ENCODE data around the gene PURA. TPM values are rescaled to one million over a fixed set of nuclear protein-coding genes. Genes with fewer than 3 reads are reported as not detected.

The PURA gene
- total and polyA plus RNA-seq, 8 donors: 3.3 to 30.8 (median 20.2) TPM

- intact Hi-C loops (cut with DNase I; ENCODE audit: low total_unique reads): no loop called here
- WGBS, 5 donors: 67 to 73% (median 70%) methylated on average over 1 of the region's 1 CpG
- TF ChIP-seq POLR2A (IDR thresholded peaks at IDR 0.05): no peak
- Histone ChIP-seq H3K27ac (no peak overlapping the region), H3K36me3 (no peaks in the 10 kb centered on the region), H3K27me3 (no peaks in the 10 kb centered on the region), H3K9me3 (peaks cover 3 to 16% (median 13%) of the 10 kb centered on the region in 4 donors), H3K4me1 (no peaks in the 10 kb centered on the region), H3K4me3 (no peak overlapping the region)
- no peak for DNase-seq
Measured at GRCh38 chr5:140093866-140094265, 20.0 kb upstream of the PURA start.

DNA sequence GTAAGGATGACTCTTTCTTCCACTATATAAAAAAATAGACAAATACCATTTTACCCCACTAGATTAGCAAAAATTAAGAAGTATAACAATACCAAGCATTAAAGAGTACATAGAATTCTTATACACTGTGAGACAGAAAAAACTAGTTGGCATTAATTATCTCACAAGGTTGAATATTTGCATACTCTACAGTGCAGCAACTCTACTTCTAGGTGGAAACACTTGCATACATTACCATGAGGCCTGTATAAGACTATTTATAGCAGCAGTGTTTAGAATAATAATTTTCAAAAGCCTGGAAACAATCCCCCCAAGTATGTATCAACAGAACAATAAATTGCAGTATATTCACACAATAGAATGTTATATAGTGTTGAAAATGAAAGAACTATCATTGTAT lies 19.0 kb upstream of the PURA start:
- no peak for DNase-seq
- TF ChIP-seq, protein P1, sequence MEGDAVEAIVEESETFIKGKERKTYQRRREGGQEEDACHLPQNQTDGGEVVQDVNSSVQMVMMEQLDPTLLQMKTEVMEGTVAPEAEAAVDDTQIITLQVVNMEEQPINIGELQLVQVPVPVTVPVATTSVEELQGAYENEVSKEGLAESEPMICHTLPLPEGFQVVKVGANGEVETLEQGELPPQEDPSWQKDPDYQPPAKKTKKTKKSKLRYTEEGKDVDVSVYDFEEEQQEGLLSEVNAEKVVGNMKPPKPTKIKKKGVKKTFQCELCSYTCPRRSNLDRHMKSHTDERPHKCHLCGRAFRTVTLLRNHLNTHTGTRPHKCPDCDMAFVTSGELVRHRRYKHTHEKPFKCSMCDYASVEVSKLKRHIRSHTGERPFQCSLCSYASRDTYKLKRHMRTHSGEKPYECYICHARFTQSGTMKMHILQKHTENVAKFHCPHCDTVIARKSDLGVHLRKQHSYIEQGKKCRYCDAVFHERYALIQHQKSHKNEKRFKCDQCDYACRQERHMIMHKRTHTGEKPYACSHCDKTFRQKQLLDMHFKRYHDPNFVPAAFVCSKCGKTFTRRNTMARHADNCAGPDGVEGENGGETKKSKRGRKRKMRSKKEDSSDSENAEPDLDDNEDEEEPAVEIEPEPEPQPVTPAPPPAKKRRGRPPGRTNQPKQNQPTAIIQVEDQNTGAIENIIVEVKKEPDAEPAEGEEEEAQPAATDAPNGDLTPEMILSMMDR (IDR thresholded peaks at IDR 0.05): no peak
- no peak for TF ChIP-seq EP300 (IDR thresholded peaks at IDR 0.05)
- TF ChIP-seq POLR2A (IDR thresholded peaks at IDR 0.05): no peak
- no peak for TF ChIP-seq POLR2AphosphoS5 (IDR thresholded peaks at IDR 0.05)
- no peaks in the 10 kb centered on the region for H3K27me3 ChIP-seq
- H3K4me1 ChIP-seq: no peaks in the 10 kb centered on the region
- no peak overlapping the region for H3K27ac ChIP-seq
- H3K9me3 ChIP-seq: peaks cover 3 to 10% (median 9%) of the 10 kb centered on the region in 4 donors
- H3K36me3 ChIP-seq: no peaks in the 10 kb centered on the region
- H3K4me3 ChIP-seq: no peak overlapping the region
- intact Hi-C loops (cut with DNase I; ENCODE audit: low total_unique reads): no loop called here

GRCh38 chr5:140101179-140101578 lies 12.7 kb upstream of the PURA start:
- Histone ChIP-seq H3K36me3 (no peaks in the 10 kb centered on the region), H3K4me1 (peaks cover 0 to 4% (median 2%) of the 10 kb centered on the region in 4 donors), H3K9me3 (no peaks in the 10 kb centered on the region), H3K27ac (no peak overlapping the region), H3K27me3 (no peaks in the 10 kb centered on the region), H3K4me3 (no peak overlapping the region)
- intact Hi-C loops (cut with DNase I; ENCODE audit: low total_unique reads): no loop called here
- DNase-seq: no peak
- TF ChIP-seq, protein P1 (IDR thresholded peaks at IDR 0.05): no peak
- no peak for TF ChIP-seq EP300 (IDR thresholded peaks at IDR 0.05)
- no peak for TF ChIP-seq POLR2A (IDR thresholded peaks at IDR 0.05)
- WGBS, 5 donors: 84 to 92% (median 92%) methylated on average over 1 of the region's 1 CpG

GRCh38 chr5:140103154-140103553 lies 10.8 kb upstream of the PURA start:
- TF ChIP-seq, protein P1 (IDR thresholded peaks at IDR 0.05): no peak
- WGBS, 5 donors: 64 to 86% (median 71%) methylated on average over 1 of the region's 1 CpG
- Histone ChIP-seq H3K27me3 (no peaks in the 10 kb centered on the region), H3K36me3 (no peaks in the 10 kb centered on the region), H3K9me3 (no peaks in the 10 kb centered on the region), H3K4me3 (no peak overlapping the region), H3K27ac (no peak overlapping the region), H3K4me1 (peaks cover 7 to 14% (median 13%) of the 10 kb centered on the region in 4 donors)
- no peak for DNase-seq
- intact Hi-C loops (cut with DNase I; ENCODE audit: low total_unique reads): no loop called here

GRCh38 chr5:140104100-140104499 lies 9.8 kb upstream of the PURA start:
- DNase-seq: no peak
- intact Hi-C loops (cut with DNase I; ENCODE audit: low total_unique reads): no loop called here
- no peaks in the 10 kb centered on the region for H3K9me3 ChIP-seq
- no peak overlapping the region for H3K27ac ChIP-seq
- peaks cover 0 to 9% (median 0%) of the 10 kb centered on the region in 3 donors for H3K27me3 ChIP-seq
- H3K36me3 ChIP-seq: no peaks in the 10 kb centered on the region
- no peak for TF ChIP-seq EP300 (IDR thresholded peaks at IDR 0.05)
- H3K4me3 ChIP-seq: no peak overlapping the region
- 58 to 80% (median 69%) methylated on average over 1 of the region's 1 CpG for WGBS, 5 donors
- peaks cover 7 to 24% (median 23%) of the 10 kb centered on the region in 4 donors for H3K4me1 ChIP-seq

Measured in stomach (tissue), 9 donors.